NCI-H1105 treated with DMSO at 0.1 percent for 48 hours (cell line): ENCODE data around the gene PDK3.

Source experiments
- DNase-seq: peaks from one replicate; lab custom pipeline; 2025; lab: John Stamatoyannopoulos, UW

The PDK3 gene

DNA sequence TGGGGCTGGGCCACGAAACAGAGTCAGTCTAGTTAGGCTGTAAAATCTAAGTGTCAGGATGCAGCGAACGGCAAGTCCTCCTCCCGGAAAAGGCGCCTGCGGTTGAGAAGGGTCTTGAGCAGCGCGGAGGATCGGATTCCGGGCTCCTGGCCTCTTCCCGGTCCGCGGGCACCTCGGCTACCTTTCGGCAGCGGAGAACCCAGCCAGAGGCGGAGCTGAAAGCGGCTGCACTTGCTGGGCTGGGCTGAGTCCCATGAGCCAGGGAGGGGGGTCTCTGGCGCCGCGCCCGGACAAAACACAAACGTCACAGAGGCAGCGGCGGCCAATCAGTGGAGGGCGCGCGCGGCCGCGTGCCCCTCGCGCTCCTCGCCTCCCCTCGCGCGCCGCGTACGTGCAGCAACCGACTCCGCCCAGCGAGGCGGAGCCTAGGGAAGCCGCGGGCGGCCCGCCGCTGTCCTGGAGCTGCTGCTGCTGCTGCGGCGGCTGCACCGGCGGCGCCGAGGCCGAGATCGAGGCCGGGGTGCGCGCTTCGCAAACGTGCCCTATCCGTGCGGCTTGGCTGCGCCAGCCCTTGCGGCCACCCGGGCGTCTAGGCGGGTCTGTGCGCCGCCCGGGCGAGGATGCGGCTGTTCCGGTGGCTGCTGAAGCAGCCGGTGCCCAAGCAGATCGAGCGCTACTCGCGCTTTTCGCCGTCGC, at the start of gene PDK3:
TSS of gene PDK3 (plus strand) at position 451 of the 696 bp plus-strand sequence. CDS start at position 621, 170 bp downstream.
- peak; percentile 86 for DNase-seq

DNA sequence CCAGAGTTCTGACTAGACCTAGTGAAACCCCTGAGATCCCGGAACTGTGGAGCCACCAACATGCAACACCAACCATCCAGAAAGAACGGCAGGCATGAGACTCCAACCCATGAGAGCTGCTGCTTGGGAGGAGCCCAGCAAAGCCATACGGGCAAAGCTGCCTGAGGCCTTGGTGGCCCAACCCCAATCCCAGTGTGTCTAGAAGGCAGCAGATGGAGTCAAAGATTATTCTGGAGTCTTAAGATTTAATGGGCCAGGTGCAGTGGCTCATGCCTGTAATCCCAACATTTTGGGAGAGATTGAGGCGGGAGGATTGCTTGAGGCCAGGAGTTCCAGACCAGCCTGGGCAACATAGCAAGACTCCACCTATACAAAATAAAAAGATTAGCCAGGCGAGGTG, 49.2 kb upstream of the PDK3 start:
- no peak for DNase-seq

DNA sequence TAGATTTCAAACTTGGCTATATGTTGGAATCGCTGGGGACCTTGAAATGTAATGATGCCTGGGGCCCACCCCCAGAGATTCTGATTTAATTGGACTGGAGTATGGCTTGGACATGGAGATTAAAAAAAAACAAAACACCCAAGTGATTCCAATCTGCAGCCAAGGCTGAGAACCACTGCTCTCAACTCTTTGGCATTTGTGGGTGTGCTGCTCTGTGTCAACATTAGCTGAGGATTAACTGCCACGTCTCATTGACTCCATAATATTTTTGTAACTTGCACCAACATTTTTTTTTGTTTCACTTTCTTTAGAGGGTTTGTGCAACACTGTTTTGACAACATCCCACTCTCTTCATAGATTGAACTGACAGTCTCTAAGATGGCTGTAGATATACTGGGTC, 41.1 kb upstream of the PDK3 start:
- no peak for DNase-seq

DNA sequence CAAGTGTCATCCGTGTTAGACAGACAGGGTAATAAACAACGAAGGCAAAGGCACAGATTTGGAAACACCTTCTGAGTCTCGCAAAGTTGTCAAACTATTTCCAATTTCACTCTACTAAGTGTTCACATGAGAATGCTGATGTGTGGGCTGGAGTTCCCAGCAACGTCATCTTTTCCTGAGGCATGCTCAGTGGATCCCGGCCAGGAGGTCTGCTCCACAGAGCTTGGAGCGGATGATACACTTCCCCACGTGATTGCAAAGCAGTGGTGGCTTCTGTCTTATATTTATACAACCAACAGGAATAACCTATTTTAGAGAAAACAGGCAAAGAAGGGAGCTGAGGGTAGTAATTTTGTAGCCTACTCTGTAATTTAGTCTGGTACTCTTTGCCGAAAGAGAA, 40.1 kb upstream of the PDK3 start:
- no peak for DNase-seq

GRCh38 chrX:24425806-24426205, 39.3 kb upstream of the PDK3 start:
- DNase-seq, result no peak

GRCh38 chrX:24426340-24426913, 38.7 kb upstream of the PDK3 start:
- DNase-seq, result no peak

DNA sequence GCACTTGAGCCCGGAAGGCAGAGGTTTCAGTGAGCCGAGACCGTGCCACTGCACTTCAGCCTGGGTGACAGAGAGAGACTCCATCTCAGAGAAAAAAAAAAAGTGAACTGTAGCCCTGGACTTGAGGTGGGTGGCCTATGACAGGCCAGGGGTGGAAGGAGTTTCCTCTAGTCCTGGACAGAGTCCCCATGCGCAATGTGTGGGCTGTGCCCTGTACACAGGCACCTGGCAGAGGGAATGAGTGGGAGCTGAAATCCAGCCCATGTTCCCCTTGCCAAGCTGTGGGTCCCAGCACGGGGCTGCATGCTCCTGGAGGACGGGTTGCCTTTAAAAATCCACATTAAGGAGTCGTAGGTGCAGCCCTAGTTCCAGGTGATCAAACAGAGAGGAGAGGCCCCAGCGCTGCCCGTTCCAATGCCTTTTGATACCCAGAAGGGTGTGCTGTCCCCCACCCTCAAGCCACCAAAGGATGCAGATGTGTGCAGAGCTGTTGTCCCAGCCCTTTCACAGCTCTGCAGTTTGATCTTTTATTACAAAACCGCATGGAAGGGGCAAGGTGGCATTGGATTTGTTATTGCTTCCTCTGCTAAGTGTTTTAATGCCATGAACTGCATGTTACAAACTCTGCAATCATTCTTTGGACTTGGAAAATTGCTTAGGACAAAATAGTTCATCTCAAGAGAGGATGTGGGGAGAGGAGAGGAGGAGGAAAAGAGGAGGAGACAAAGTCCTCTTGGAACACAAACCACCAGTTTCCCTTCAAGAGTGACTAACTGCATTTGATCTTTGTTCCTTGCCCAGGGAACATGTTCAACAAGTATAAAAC, 38.0 kb upstream of the PDK3 start:
- no peak for DNase-seq

DNA sequence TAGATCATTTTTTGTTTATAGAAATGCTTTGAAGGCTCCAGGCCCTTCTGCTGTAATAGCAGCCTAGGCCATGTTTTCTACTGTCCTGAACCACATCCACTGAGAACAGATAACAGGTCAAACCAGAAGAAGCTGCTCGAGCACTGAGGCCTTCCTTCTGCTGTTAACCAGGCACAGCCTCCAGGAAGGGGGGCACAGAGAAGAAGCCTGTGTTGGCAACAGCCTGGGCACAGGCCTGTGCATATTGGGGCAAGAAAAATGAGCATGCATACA, 37.4 kb upstream of the PDK3 start:
- no peak for DNase-seq

DNA sequence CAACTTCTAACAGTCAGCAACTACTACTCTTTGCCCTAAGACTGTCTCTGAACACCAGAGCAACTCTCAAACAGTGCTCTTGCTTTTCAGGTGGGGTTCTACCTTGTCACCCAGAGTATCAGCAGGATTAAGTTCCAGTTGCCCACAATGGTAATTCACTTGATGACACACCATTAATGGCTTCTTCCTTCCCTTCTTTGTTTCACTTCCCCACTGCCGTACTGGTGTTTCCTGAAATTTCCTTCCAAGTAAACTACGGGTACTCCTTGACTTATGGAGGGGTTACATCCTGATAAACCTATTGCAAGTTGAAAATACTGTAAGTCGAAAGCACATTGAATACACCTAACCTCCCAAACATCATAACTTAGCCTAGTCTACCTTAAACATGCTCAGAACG, 36.6 kb upstream of the PDK3 start:
- no peak for DNase-seq

DNA sequence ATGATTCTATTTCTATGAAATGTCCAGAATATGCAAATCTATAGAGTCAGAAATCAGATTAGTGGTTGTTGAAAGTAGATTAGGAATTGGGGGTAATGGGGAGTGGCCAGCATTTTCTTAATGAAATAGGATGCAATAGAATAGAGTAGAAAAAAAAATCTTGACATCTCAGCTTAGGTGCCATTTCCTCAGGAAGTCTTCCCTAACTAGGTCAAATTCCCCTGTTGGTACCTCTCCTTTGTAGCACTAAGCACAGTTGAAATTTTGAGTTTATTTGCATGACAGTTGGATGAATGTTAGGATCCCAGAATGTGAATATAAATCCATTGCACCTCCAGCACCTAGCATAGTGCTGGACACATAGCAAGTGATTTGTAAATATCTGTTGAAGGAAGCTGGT, 30.0 kb upstream of the PDK3 start:
- no peak for DNase-seq

DNA sequence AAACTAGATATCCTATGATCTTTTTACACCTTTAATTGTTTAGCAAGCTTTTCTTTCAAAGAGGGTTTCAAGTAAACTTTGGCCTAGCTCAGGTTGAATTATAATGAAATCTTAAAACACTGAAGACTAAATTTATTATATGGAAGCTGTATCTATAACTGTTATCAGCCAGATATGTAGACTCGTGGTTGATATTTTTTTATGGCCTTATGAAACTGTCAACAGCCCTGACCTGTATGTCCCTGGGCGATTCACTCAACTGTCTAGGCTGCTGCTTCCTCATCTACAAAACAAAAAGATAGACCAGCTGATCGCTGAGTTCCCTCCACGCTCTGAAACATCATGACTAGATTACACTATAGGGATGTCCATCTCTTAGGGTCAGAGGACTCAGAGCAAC, 21.2 kb upstream of the PDK3 start:
- DNase-seq, result no peak

GRCh38 chrX:24444645-24445044, 20.4 kb upstream of the PDK3 start:
- DNase-seq, result no peak

GRCh38 chrX:24448762-24449250, 16.3 kb upstream of the PDK3 start:
- DNase-seq, result no peak

- no peak for DNase-seq
These were observed 2.0 kb upstream of the PDK3 start for GRCh38 chrX:24463077-24463476.

- DNase-seq, result no peak
These were observed 619 bp upstream of the PDK3 start for GRCh38 chrX:24464498-24464835.

DNA sequence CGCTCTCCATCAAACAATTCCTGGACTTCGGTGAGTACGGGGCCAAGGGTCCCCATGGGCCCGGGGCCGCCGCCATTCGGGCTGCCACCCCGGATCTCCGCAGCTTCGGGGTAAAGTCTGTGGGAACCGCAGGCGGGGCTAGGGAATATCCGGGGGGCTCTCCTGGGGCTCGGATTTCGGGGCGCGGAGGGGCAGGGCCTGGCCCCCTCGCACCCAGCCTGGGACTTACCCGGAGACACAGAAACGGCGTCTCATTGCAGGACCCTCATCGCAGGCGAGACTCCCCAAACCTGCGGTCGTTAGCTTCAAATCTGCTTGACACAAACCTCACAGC, 413 bp downstream of the PDK3 start:
- no peak for DNase-seq

DNA sequence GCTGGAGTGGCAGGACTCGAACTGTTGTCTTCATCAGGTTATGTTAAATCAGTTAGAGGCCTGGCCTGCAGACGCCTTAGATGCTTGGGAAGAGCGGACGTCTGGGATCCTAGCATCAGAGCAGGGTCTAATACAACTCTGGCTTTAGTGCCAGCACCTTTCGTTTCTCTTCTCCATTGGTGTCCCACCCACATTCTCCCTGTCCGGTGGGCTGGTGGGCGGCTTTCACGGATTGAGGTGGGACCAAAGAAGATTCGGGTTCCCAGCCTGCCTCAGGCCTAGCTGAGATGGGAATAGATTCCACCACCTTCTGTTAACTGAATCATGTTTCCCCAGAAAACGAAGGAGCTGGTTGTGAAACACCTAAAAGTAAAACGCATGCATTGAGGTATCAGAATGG, 939 bp downstream of the PDK3 start:
- DNase-seq, result no peak

GRCh38 chrX:24468245-24468644, 3.2 kb downstream of the PDK3 start:
- DNase-seq, result no peak

GRCh38 chrX:24471808-24472207, 6.7 kb downstream of the PDK3 start:
- DNase-seq, result no peak

- no peak for DNase-seq
These were observed 10.4 kb downstream of the PDK3 start for GRCh38 chrX:24475480-24475879.

- DNase-seq, result no peak
These were observed 13.4 kb downstream of the PDK3 start for GRCh38 chrX:24478509-24478908.

DNA sequence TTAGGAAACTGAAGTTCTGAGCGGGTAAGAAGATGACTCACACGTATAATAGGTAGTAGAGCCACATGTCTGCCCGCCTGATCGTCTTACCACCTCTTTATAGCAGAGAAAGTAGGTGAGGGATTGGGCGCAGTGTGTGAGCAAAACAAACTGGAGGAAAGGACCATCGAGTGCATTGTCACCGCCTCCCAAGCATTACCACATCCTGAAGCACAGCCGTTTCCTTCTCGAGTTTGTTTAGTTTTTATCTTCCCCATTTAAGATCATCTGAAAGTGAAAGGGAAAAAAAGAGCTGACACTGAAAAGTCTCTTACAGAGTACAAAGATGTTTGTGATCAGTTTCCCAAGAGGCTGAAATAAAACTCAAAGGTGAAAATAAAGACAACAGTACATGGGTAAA, 14.8 kb downstream of the PDK3 start:
- DNase-seq, result peak; percentile 65

GRCh38 chrX:24480400-24480865, 15.3 kb downstream of the PDK3 start:
- peak; percentile 73 for DNase-seq
